Lower lobe of right lung (tissue), 2 donors: Measurements from ENCODE around the gene GPR39. TPM values are rescaled to one million over a fixed set of nuclear protein-coding genes. Genes with fewer than 3 reads are reported as not detected.

ENCODE experiments used
- ATAC-seq, 2 donors: fragments of 200-7000 bp; cut with Tn5 transposase; one replicate each; pipeline ENCODE4 v1.9.1; 2020 to 2022; ENCODE audit warnings: mild to moderate bottlenecking in 2 of 2, moderate library complexity in 2 of 2
- DNase-seq: peaks from one replicate; pipeline ENCODE4 v3.0.0-alpha.2; 2020
- H3K27ac ChIP-seq: fragments of 200-600 bp; one replicate; pipeline ENCODE4 v1.8.0; 2022
- H3K27me3 ChIP-seq: fragments of 200-600 bp; one replicate; pipeline ENCODE4 v1.8.0; 2022; ENCODE audit warnings: low read depth
- H3K36me3 ChIP-seq: fragments of 200-600 bp; one replicate; pipeline ENCODE4 v1.8.0; 2022; ENCODE audit warnings: mild to moderate bottlenecking
- H3K4me1 ChIP-seq: fragments of 200-600 bp; one replicate; pipeline ENCODE4 v1.8.0; 2022
- H3K4me3 ChIP-seq: fragments of 200-600 bp; one replicate; pipeline ENCODE4 v1.8.0; 2022; ENCODE audit warnings: mild to moderate bottlenecking
- H3K9me3 ChIP-seq: fragments of 200-600 bp; one replicate; pipeline ENCODE4 v1.8.0; 2022
- intact Hi-C: fragments of 100-400 bp; cut with DNase I; formaldehyde crosslinking; loops from one replicate; pipeline ENCODE4 v1.11.0; 2022
- total RNA-seq: library from RNA; stranded (reverse); fragmentation: NEBNext Ultra II Directional; extraction: Animal tissue kit (Norgen Biotek cat#: 25700); gene quantifications from one replicate; pipeline ENCODE4 v1.2.1, GENCODE V29; 2021
- TF ChIP-seq, protein P1 (sequence below): fragments of 200-600 bp; IDR thresholded peaks from one replicate; pipeline ENCODE4 v1.8.0; 2022; ENCODE audit warnings: antibody characterized with exemption, mild to moderate bottlenecking
- donor health status: DM: no; HTN: yes; CAD: no; lungs with severe emphysema.

GPR39 gene
- total RNA-seq, 1 donor from 2014 or later = 11.2 TPM

DNA sequence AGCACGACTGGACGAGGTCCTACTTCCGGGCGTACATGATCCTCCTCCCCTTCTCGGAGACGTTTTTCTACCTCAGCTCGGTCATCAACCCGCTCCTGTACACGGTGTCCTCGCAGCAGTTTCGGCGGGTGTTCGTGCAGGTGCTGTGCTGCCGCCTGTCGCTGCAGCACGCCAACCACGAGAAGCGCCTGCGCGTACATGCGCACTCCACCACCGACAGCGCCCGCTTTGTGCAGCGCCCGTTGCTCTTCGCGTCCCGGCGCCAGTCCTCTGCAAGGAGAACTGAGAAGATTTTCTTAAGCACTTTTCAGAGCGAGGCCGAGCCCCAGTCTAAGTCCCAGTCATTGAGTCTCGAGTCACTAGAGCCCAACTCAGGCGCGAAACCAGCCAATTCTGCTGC lies 228.6 kb downstream of the GPR39 start:
- Histone ChIP-seq H3K4me1 (no peaks in the 10 kb centered on the region), H3K4me3 (no peak overlapping the region), H3K27me3 (no peaks in the 10 kb centered on the region), H3K9me3 (no peaks in the 10 kb centered on the region), H3K36me3 (no peaks in the 10 kb centered on the region), H3K27ac (no peak overlapping the region)
- TF ChIP-seq, protein P1, sequence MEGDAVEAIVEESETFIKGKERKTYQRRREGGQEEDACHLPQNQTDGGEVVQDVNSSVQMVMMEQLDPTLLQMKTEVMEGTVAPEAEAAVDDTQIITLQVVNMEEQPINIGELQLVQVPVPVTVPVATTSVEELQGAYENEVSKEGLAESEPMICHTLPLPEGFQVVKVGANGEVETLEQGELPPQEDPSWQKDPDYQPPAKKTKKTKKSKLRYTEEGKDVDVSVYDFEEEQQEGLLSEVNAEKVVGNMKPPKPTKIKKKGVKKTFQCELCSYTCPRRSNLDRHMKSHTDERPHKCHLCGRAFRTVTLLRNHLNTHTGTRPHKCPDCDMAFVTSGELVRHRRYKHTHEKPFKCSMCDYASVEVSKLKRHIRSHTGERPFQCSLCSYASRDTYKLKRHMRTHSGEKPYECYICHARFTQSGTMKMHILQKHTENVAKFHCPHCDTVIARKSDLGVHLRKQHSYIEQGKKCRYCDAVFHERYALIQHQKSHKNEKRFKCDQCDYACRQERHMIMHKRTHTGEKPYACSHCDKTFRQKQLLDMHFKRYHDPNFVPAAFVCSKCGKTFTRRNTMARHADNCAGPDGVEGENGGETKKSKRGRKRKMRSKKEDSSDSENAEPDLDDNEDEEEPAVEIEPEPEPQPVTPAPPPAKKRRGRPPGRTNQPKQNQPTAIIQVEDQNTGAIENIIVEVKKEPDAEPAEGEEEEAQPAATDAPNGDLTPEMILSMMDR = no peak
- peak; percentile 47 to 67 for ATAC-seq
- intact Hi-C loops = no loop called here
- no peak for DNase-seq

DNA sequence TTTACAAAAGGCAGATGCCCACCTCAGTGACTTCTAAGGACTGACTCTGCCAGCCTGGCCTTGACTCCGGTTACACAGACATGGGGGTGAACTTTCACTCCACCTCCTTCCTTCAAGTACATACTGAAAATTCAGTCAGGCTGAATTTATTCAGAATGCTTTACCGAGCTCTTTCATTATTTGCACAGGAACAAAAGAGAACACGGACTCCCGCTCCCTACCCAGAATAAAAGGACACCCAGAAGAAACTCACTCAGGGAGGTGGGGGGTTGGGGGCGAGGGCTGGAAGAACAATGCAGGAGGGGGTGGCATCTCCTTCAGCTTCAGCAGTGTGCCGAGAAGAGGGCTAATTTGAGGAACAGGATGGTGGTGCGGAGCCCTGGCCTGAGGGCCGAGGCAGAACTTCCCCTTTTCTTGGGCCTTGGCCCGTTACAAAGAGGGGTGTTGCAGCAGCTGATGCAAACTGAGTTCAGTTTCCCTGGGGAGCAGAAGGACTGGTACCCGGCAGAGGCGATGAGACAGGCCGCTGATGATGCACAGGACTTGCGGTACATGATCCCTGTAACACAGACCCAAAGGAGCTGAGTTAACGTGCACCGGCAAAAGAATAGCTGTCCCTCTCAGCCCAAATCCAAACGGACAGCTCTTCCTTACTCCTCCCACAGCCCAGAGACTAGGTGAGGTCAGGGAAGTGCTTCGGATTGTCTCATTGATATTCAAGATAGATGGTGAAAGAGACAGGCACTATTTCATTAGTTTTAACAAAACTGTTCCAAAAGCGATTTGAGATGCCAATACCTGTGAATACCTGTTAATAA lies 229.3 kb downstream of the GPR39 start:
- Histone ChIP-seq H3K4me1 (no peaks in the 10 kb centered on the region), H3K36me3 (no peaks in the 10 kb centered on the region), H3K27me3 (no peaks in the 10 kb centered on the region), H3K9me3 (no peaks in the 10 kb centered on the region), H3K4me3 (no peak overlapping the region), H3K27ac (no peak overlapping the region)
- DNase-seq (no peak), ATAC-seq (peak; percentile 37 to 50)
- intact Hi-C loops = no loop called here
- TF ChIP-seq, protein P1 = no peak

DNA sequence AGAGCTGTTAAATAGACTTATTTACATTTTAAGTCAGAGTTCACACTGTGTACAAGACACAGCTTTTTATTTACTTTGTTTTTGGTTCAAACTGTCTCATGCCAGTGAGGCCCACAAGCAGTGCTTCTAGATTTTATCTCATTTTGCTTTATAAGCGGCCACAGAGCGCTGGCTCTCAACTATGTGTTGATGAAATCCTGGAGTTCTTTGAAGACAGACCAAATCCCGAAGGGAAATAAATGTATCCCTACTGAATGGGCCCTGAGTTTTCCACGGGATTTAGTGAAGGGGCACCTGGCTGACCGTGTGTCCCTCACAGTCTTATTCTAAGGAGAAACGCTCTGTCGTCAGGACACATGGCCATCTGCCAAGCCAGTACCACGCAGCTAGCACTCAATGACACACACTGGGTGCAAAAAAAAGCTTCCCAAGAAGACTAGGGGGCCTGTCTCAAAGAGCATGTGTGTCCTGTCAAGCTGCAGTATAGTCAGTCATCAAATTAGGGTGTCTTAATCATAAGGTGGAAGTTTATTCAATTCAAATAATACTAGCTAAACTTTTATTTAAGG lies 230.0 kb downstream of the GPR39 start:
- ATAC-seq (no peak), DNase-seq (no peak)
- H3K9me3 ChIP-seq = no peaks in the 10 kb centered on the region
- no peak overlapping the region for H3K27ac ChIP-seq
- H3K4me3 ChIP-seq = no peak overlapping the region
- H3K4me1 ChIP-seq = no peaks in the 10 kb centered on the region
- H3K36me3 ChIP-seq = no peaks in the 10 kb centered on the region
- TF ChIP-seq, protein P1 = no peak
- intact Hi-C loops = no loop called here
- no peaks in the 10 kb centered on the region for H3K27me3 ChIP-seq

DNA sequence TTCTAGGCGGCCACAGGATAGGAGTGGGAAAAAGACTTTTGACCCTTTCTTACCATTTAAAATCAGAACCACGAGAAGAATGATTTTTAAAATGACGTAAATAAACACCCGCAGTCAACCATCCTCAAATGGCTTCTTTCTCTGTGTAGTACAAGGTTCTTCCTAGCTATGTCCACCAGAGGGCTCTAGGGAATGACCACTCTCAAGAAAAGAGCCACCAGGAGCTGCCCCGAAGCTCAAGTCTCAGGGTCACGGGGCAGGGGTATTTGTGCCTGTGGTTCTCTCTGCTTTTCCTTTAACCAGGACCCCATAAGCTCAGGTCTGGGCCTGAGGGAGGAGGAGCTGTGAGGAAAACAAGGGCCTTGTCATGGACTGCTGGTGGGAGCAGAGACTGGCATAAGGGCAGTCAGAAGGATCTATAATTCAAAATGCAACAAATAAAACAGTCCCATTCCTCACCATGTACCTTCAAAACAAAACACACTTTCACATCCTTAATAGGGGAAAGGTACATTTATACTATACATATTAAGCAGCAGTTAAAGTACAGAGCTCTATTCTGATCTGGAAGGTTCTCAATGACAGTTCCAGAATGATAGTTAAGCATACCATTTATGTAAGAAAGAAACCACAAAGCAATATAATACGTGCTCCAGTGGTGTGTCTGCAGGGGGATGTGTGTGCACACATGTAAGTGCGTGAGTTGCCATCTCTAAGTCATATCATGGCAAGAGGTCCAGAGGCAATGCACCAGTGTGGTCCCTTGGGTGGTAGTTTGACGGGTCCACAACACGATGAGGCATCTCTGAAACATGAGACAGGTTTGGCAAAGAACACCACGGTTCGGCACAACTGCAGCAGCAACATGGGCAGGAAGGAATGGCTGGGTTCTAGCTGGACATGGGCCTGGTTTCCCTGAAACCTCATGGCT lies 234.8 kb downstream of the GPR39 start:
- Histone ChIP-seq H3K27me3 (no peaks in the 10 kb centered on the region), H3K27ac (no peak overlapping the region), H3K4me1 (no peaks in the 10 kb centered on the region), H3K36me3 (no peaks in the 10 kb centered on the region), H3K4me3 (no peak overlapping the region), H3K9me3 (no peaks in the 10 kb centered on the region)
- ATAC-seq (peak; percentile 44 to 78), DNase-seq (no peak)
- TF ChIP-seq, protein P1 = peak; percentile 37
- intact Hi-C loops = no loop called here

DNA sequence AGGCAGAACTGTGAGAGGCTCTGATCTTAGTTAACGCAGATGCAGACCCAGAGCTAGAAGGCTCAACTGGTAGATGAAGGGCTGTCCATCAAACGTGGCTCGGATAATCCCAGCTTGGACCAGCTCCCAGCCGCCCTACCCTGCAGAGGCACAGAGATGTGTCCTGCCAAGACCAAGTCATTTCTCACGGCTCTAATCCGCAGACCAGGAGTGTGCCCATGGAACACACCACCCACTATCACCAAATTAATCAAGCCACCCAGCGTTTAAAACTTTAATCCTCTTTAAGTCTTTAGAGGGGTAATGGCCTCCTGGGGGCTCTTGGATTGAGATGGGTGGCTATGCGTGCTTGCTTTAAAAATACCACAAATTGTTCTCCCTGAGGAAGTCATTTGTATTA lies 235.9 kb downstream of the GPR39 start:
- ATAC-seq = no peak
- Histone ChIP-seq H3K4me3 (no peak overlapping the region), H3K27me3 (no peaks in the 10 kb centered on the region), H3K9me3 (no peaks in the 10 kb centered on the region), H3K36me3 (no peaks in the 10 kb centered on the region), H3K4me1 (no peaks in the 10 kb centered on the region), H3K27ac (no peak overlapping the region)
- TF ChIP-seq, protein P1 = no peak
- no peak for DNase-seq
- intact Hi-C loops = no loop called here
